ENCODE results near the gene CDH12. TPM values are rescaled to one million over a fixed set of nuclear protein-coding genes. Genes with fewer than 3 reads are reported as not detected.

Gene CDH12
- total RNA-seq, 1 experiment from 2014 or later = not detected

DNA sequence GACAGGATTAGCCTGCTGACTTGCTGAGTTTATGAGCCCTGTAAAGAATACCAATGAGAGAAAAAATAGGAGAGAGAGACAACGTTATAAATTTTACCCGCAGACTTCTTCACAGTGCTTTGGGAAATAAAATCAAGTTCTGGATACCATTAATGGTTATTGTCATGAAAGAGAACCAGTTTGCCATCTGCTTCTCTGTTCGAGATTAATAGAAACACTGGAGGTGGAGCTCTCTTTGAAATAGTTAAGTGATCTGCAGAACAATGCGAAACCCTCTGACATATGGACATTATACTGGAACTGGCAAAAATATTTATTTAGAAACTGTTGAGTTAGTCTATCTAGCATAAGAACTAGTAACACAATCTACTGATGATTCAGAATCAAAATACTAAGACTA, 500.7 kb downstream of the CDH12 start:
- H3K23ac ChIP-seq (ENCODE audit: insufficient read length, low read depth, low read length) = no peak overlapping the region
- no peaks in the 10 kb centered on the region for H3K23me2 ChIP-seq (ENCODE audit: insufficient read length, low read depth, low read length, poor library complexity, severe bottlenecking)
- no peak overlapping the region for H2BK120ac ChIP-seq (ENCODE audit: low read depth, low read length, poor library complexity, severe bottlenecking)
- no CpG with 5 or more reads among the region's 4 CpGs for WGBS (ENCODE audit: extremely low coverage, insufficient read length, low lambda C conversion rate)
- TF ChIP-seq, protein P1, sequence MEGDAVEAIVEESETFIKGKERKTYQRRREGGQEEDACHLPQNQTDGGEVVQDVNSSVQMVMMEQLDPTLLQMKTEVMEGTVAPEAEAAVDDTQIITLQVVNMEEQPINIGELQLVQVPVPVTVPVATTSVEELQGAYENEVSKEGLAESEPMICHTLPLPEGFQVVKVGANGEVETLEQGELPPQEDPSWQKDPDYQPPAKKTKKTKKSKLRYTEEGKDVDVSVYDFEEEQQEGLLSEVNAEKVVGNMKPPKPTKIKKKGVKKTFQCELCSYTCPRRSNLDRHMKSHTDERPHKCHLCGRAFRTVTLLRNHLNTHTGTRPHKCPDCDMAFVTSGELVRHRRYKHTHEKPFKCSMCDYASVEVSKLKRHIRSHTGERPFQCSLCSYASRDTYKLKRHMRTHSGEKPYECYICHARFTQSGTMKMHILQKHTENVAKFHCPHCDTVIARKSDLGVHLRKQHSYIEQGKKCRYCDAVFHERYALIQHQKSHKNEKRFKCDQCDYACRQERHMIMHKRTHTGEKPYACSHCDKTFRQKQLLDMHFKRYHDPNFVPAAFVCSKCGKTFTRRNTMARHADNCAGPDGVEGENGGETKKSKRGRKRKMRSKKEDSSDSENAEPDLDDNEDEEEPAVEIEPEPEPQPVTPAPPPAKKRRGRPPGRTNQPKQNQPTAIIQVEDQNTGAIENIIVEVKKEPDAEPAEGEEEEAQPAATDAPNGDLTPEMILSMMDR (conservative IDR thresholded peaks at IDR 0.05) = no peak
- H3K4me1 Mint-ChIP-seq = no peaks in the 10 kb centered on the region
- H3K56ac ChIP-seq (ENCODE audit: insufficient read length, low read depth, low read length) = no peak overlapping the region
- H3K18ac ChIP-seq (ENCODE audit: insufficient read length, low read depth, low read length) = no peak overlapping the region
- H3K14ac ChIP-seq (ENCODE audit: insufficient read depth, low read length) = no peak overlapping the region
- H2BK15ac ChIP-seq (ENCODE audit: low read depth, low read length) = no peak overlapping the region
- no peak overlapping the region for H2BK5ac ChIP-seq (ENCODE audit: insufficient read length, low read length)
- H3K79me1 ChIP-seq (ENCODE audit: insufficient read depth, low read depth, low read length, poor library complexity, severe bottlenecking) = no peaks in the 10 kb centered on the region
- DNase-seq = no peak
- H3K4me2 ChIP-seq (ENCODE audit: insufficient read depth, insufficient read length, low read length) = no peak overlapping the region
- no peaks in the 10 kb centered on the region for H3K27me3 Mint-ChIP-seq (ENCODE audit: low read depth)
- no peak overlapping the region for H2BK20ac ChIP-seq (ENCODE audit: low read depth, low read length, poor library complexity, severe bottlenecking)
- no peaks in the 10 kb centered on the region for H3K36me3 Mint-ChIP-seq (ENCODE audit: insufficient read depth in 1 of 3, low read depth in 3 of 3)
- no peaks in the 10 kb centered on the region for H3K79me2 ChIP-seq (ENCODE audit: insufficient read depth, low read length)
- H2AFZ ChIP-seq (ENCODE audit: low read length) = no peak overlapping the region
- no peaks in the 10 kb centered on the region for H3K27me3 ChIP-seq (ENCODE audit: insufficient read depth, low read length)
- no peaks in the 10 kb centered on the region for H4K20me1 ChIP-seq (ENCODE audit: control insufficient read depth, insufficient read depth, insufficient read length)
- H3K9me3 Mint-ChIP-seq = no peaks in the 10 kb centered on the region
- H2AK5ac ChIP-seq (ENCODE audit: insufficient read length, low read length) = no peak overlapping the region
- H3K9me3 ChIP-seq (ENCODE audit: control insufficient read depth, low read depth, low read length) = no peaks in the 10 kb centered on the region
- H4K91ac ChIP-seq (ENCODE audit: insufficient read length, low read depth, low read length) = no peak overlapping the region
- H3K27ac Mint-ChIP-seq = no peak overlapping the region
- no peak overlapping the region for H4K5ac ChIP-seq (ENCODE audit: insufficient read length, low read depth, low read length)
- H3K4me3 Mint-ChIP-seq = no peak overlapping the region
- H3K27ac ChIP-seq (ENCODE audit: insufficient read length, low read depth, low read length) = no peak overlapping the region
- H3K9ac ChIP-seq (ENCODE audit: extremely low read depth, insufficient read length, low read length) = no peak overlapping the region
- no peaks in the 10 kb centered on the region for H3K4me1 ChIP-seq (ENCODE audit: insufficient read depth, low read length)
- no peak overlapping the region for H2BK12ac ChIP-seq (ENCODE audit: insufficient read length, low read depth, low read length)
- H3T11ph ChIP-seq (ENCODE audit: low read length) = no peak overlapping the region
- H3K4ac ChIP-seq (ENCODE audit: low read depth, low read length) = no peak overlapping the region
- no peak overlapping the region for H4K8ac ChIP-seq (replicated peaks; ENCODE audit: insufficient read length, low read depth, low read length)
